ENCODE measurements around the gene ZFYVE21.

Gene ZFYVE21

GRCh38 chr14:103726474-103726873 is 10.9 kb downstream of the ZFYVE21 start:
- DNase-seq: no peak

DNA sequence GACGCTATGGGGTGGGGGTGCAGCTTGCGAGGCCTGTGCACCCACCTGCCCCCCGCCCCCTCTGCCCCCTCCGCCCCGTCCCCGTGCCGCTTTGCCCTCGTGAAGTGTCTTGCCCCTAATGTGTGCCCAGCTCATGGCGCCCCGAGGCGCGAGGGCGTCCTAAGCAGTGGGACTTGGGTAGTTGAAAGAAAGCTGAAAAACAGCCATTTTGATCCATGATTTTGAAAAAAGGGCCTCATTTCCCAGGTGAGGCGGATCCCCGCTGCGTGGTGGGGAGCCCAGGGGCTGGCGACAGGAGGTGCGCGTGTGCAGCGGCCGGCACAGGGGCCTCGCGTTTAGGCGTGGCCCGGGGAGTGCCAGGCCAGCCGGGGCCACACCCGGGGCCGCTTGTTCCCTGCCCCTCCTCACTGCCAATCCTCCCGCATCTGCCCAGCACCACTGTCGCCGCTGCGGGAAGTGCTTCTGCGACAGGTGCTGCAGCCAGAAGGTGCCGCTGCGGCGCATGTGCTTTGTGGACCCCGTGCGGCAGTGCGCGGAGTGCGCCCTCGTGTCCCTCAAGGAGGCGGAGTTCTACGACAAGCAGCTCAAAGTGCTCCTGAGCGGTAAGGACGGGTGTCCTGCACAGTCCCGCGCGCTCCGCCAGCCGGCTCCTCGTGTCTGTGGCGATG is 11.8 kb downstream of the ZFYVE21 start:
- DNase-seq: no peak

DNA sequence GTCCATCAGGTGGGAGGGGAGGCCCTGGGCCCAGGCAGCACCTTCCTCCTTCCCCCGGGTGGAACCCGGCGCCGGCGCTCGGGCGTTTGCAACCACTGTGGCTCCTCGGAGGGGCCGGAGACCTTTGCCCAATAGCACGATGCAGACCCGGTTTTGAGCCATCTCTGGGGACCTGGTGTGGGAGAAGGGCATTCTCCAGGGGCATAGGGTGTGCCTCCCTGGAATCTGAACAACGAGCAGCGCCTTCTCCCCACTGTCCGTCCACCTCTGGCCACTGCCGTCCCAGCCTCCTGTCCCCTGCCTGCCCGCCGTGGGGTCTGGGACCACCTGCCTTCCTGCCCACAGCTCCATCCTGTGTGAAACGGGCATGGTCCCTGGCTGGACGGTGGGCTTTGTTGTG is 12.5 kb downstream of the ZFYVE21 start:
- DNase-seq: no peak

DNA sequence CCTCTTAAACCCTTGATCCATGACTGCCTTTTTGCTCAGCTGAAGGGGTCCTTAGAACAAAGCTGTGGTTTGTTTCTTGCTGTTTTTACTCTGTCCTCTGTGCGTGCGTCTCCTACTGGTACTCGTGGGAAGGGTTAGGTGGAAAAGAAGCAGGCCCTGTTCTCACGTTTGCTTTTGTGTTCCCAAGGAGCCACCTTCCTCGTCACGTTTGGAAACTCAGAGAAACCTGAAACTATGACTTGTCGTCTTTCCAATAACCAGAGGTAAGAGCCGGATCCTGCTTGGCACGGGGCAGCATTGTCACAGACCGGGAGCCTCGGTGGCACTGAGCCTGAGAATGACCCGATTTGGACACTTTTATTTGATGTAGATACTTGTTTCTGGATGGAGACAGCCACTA is 13.1 kb downstream of the ZFYVE21 start:
- no peak for DNase-seq

GRCh38 chr14:103729496-103730448 is 14.2 kb downstream of the ZFYVE21 start:
- no peak for DNase-seq

DNA sequence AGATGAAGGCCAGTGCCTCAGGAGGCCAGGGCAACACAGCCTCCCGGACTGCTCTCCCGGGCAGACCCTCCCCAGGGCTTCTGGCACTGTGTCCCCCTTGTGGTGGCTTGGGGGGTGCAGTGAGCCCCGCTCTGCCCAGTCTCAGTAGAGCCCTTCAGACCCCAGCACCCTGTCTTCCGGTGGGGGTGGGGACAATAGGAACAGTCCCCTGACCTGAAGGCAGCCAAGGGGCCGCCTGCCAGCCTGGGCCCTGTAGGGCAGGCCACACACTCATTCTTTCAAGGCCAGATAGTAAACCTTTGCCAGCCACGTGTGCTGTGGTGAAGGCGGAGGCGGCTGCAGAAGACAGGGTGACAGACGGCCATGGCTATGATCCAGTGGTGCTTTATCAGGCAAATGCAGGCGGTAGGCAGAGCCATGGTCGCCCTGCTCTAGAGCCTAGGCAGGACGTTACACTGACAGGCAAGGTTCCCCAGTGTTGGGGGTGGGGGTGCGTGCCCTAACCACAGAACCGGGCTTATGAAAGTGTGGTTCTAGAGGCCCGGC is 15.0 kb downstream of the ZFYVE21 start:
- DNase-seq: no peak

GRCh38 chr14:103731481-103731880 is 15.9 kb downstream of the ZFYVE21 start:
- DNase-seq: no peak

DNA sequence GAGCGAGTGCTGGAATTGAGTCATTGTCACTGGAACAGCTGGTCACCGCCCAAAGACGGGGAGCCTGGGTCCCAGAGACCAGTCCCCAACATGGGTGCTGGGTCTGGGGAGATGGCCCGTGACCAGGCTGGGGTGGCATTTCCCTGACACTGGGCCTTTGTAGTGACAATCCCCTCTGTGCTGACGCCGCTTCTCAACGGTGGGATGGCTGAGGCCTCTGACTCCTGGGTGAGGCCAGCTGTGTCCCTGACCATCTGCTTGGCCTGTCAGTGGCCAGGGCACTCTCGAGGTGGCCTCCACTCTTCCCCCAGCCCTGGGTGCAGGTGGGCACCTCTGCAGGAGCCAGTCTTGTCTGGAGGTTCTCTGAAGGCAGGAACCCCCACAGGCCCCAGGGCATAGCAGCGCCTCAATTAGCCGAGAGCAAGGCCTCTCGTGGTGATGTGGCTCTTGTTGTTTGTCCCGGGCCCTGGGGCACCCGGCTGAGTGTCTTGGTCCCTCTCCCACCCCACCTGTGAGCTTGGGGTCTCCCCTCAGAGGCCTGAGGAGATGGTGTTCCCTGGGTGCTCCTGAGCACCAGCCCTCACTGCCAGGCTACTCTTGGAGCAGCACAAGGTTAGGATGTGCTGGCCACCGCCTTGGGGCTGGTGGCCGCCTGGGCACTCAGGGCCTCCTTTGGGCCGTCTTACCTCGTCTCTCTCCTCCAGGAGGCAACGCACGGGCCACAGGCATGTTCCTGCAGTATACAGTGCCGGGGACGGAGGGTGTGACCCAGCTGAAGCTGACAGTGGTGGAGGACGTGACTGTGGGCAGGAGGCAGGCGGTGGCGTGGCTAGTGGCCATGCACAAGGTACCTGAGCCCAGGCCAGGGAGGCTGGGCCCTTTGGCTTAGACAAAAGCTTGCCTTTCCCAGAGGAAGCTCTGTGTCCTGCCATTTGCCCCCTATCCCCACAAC is 16.6 kb downstream of the ZFYVE21 start:
- no peak for DNase-seq

GRCh38 chr14:103732868-103733620 is 17.4 kb downstream of the ZFYVE21 start:
- DNase-seq: no peak

DNA sequence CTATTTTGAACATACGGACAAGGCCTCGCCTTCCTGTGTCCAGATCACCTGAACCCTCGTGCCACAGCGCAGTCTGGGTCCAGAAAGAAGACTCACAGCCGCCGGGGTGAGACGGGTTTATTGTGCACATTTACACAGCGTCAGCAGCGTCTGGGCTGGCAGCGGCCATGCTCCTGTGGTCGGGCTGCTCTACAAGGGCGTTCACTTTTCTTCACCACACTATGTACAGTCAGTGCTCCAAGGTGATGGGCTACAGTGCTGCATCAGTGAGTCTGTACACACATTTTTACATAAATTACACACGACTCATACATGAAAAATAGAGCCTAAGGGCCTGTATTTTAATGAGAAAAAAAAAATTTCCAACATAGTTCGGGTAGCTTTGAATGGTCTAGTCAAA is 18.0 kb downstream of the ZFYVE21 start:
- no peak for DNase-seq

GRCh38 chr14:103734081-103734888 is 18.7 kb downstream of the ZFYVE21 start:
- DNase-seq: no peak

DNA sequence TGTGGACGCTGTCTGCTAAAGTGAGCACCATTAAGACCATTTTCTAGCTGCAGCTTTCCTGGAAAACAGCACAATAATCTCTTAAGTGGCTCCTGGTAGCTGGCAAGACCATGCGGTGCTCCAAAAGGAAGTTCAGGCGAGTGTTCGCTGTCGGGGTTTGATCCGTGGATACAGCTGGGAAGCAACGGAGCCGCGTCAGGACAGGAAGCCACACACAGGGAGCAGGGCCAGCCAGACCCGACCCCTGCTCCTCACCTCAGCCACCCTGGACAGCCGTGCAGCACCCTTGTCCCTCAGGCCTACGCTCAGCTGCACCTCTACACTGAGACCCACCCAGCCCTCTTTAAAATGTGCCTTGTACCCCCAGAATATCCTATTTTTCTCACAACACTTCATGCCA is 19.4 kb downstream of the ZFYVE21 start:
- DNase-seq: no peak

DNA sequence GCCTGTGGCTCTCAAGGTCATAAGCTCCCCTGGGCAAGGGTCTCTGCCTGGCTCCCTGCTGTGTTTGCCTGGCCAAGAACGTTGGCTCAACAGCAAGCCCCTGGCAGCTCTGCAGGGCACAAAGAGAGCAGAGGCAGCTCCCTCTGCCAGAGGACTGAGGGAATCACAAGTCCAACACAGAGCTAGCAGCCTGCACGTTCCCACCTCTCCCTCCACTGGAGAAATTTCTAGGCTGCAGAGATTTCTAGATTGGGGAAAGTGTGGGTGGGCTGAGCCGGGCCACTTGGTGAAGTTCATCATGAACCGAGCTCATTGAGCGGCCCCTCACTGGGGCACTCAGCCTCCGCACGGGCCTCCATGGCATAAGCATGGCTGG is 19.8 kb downstream of the ZFYVE21 start:
- DNase-seq: no peak

DNA sequence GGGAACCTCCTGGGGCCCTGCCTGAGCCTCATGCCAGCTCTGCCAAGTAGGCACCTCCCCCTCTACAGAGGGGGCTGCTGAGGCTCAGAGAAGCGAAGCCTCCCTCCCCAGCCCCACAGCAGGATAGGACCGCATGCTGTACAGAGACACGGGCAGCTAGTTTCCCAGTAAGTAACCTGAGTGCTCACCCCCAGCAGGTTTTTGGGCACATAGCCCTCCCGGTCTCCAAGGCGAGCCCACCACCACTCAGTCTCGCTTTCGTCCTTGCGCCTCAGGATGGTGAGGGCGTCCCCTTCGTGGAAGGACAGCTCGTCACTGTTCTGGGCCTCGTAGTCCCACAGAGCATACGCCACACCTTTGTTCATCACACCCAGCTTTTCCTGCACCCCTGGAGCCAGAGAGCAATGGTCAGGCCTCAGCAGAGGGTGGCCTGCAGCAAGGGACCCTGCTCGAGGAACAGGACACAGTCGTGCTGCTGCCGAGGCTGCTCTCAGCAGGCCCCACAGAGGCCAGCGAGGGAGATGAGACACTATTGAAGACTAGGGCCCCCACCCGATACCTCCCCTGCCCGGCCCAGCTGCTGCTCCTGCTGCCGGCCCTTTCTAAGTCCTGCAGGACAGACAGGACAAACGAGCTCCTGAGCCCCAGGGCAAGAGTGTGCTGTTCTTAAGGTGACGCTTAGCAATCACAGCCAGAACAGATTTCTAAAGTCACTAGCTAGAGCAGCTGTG is 20.4 kb downstream of the ZFYVE21 start:
- DNase-seq: no peak

GRCh38 chr14:103736546-103737431 is 21.2 kb downstream of the ZFYVE21 start:
- DNase-seq: no peak

DNA sequence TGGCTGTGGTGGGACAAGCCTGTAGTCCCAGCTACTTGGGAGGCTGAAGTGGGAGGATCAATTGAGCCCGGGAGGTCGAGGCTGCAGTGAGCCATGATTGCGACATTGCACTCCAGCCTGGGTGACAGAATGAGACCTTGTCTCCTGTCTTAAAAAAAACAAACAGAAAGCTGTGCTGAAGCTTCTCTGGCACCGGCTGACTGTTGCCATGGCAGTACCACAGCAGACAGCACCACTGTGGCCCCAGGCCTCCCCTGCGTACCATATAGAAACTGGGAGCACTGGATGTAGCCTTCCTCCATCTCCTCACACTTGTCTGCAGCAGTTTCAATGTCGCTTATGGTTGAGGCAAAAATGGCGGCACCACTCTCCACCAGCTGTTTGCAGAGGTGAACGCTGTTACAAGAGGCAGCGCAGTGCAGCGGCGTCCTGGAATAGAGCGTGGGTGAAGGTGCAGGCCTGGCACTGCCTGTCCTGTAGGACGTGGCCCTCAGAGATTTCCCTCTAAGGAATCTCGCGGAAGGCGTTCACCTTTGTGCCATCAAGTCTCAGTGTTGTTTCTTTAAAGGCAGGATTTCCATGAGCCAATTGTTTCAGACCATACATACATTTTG is 21.9 kb downstream of the ZFYVE21 start:
- DNase-seq: no peak

DNA sequence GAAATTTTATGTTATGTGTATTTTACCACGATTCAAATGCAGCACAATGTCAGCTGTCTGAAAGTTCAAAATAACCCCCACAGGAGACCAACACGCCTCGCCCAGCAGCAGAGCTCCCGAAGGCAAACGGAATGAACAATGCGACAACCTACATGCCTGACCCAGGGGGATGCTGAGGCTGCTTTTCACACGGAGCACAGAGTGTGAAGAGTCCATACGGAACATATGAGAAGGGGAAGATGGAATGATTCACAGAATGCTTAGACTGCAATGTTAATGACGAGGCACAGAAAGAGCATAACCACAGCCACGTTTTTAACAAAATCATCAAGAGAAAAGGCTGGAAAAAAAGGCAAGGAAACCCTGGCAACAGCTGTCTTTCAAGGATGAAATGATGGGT is 22.6 kb downstream of the ZFYVE21 start:
- no peak for DNase-seq

- DNase-seq: no peak
Measured at GRCh38 chr14:103738701-103739451, 23.3 kb downstream of the ZFYVE21 start.
